C4-2B (cell line): ENCODE data around the gene FKBP6.

ENCODE experiments used
- CTCF ChIP-seq: fragments of 450-650 bp; conservative IDR thresholded peaks from 2 replicates; pipeline ENCODE4 v1.5.1; 2017; ENCODE audit warnings: mild to moderate bottlenecking
- ZFX ChIP-seq: fragments of 450-650 bp; IDR thresholded peaks from 2 replicates; pipeline ENCODE4 v1.6.1; 2017

GRCh38 chr7:73345538-73345937, 17.6 kb downstream of the FKBP6 start:
- no peak for TF ChIP-seq CTCF
- TF ChIP-seq ZFX = no peak
